ENCODE results near the gene VPS51. TPM values are rescaled to one million over a fixed set of nuclear protein-coding genes. Genes with fewer than 3 reads are reported as not detected.

Gene VPS51
- total RNA-seq, 3 donors from 2014 or later (not counting 1 experiment from before 2014, with no cell fraction given): 180 to 197 (median 184) TPM

- no peak overlapping the region for H3K27ac Mint-ChIP-seq
- H3K36me3 Mint-ChIP-seq: no peaks in the 10 kb centered on the region
- peaks cover 14% of the 10 kb centered on the region for H3K4me1 ChIP-seq (ENCODE audit: control insufficient read depth, insufficient read depth, low read length)
- ATAC-seq: no peak
- 98% methylated on average over 4 of the region's 6 CpGs for WGBS (ENCODE audit: insufficient coverage)
- no peak overlapping the region for H3K4me3 ChIP-seq (ENCODE audit: low read length)
- no peak overlapping the region for H3K4me3 Mint-ChIP-seq
- no peaks in the 10 kb centered on the region for H3K9me3 ChIP-seq (ENCODE audit: control insufficient read depth, insufficient read depth, low read length)
- H3K9me3 Mint-ChIP-seq: no peaks in the 10 kb centered on the region
- no peaks in the 10 kb centered on the region for H3K27me3 Mint-ChIP-seq (ENCODE audit: low read depth in 2 of 2)
- no peaks in the 10 kb centered on the region for H3K27me3 ChIP-seq (ENCODE audit: control insufficient read depth, insufficient read depth, low read length)
- H3K4me1 Mint-ChIP-seq: peaks cover 0 to 17% of the 10 kb centered on the region in 2 donors
- TF ChIP-seq, protein P1, sequence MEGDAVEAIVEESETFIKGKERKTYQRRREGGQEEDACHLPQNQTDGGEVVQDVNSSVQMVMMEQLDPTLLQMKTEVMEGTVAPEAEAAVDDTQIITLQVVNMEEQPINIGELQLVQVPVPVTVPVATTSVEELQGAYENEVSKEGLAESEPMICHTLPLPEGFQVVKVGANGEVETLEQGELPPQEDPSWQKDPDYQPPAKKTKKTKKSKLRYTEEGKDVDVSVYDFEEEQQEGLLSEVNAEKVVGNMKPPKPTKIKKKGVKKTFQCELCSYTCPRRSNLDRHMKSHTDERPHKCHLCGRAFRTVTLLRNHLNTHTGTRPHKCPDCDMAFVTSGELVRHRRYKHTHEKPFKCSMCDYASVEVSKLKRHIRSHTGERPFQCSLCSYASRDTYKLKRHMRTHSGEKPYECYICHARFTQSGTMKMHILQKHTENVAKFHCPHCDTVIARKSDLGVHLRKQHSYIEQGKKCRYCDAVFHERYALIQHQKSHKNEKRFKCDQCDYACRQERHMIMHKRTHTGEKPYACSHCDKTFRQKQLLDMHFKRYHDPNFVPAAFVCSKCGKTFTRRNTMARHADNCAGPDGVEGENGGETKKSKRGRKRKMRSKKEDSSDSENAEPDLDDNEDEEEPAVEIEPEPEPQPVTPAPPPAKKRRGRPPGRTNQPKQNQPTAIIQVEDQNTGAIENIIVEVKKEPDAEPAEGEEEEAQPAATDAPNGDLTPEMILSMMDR (IDR thresholded peaks at IDR 0.05): no peak
- no peak overlapping the region for H3K27ac ChIP-seq (ENCODE audit: low read length)
- intact Hi-C loops (cut with micrococcal nuclease): no loop called here
- DNase-seq: no peak
- peaks cover 21% of the 10 kb centered on the region for H3K36me3 ChIP-seq (ENCODE audit: control insufficient read depth, insufficient read depth, low read length)
Measured at GRCh38 chr11:65100674-65101350, 4.8 kb downstream of the VPS51 start.

DNA sequence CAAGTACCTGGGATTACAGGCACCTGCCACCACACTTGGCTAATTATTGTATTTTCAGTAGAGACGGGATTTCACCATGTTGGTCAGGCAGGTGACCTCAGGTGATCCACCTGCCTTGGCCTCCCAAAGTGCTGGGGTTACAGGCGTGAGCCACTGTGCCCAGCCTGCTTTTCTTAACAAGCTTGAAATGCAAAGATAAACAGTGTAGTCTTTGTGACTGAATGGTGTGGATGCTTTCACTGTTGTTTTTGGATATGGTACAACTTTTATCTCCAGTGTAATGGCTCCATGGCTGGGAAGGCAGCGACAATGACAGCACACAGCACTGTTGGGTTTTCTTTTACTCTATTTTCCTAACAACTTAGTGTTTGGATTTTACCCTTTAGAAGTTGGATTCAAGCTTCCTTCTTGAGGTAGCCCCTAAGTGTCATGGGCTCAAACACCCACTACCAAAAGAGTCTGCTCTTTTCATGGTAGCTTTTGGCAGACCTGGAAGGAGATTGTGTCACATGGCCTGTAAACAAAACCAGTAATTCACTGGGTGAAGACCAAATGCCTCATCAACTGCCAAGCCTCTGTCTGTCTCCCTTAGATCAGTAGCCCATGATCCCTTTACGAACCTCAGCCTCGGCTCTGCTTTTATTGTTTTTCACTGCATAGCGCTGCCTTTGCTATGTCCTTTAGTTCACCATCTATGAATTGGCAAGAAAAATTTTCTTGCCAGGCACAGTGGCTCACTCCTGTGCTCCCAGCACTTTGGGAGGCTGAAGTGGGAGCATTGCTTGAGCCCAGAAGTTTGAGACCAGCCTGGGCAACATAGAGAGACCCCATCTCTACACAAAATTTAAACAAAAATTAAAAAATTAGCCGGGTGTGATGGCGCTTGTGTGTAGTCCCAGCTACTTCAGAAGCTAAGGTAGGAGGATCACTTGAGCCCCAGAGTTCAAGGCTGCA is 6.4 kb downstream of the VPS51 start:
- H3K36me3 Mint-ChIP-seq: no peaks in the 10 kb centered on the region
- H3K27ac Mint-ChIP-seq: no peak overlapping the region
- H3K27me3 ChIP-seq (ENCODE audit: control insufficient read depth, insufficient read depth, low read length): no peaks in the 10 kb centered on the region
- TF ChIP-seq, protein P1 (IDR thresholded peaks at IDR 0.05): no peak
- no peak overlapping the region for H3K4me3 Mint-ChIP-seq
- peaks cover 2% of the 10 kb centered on the region for H3K4me1 ChIP-seq (ENCODE audit: control insufficient read depth, insufficient read depth, low read length)
- H3K4me3 ChIP-seq (ENCODE audit: low read length): no peak overlapping the region
- H3K27me3 Mint-ChIP-seq (ENCODE audit: low read depth in 2 of 2): no peaks in the 10 kb centered on the region
- H3K9me3 ChIP-seq (ENCODE audit: control insufficient read depth, insufficient read depth, low read length): no peaks in the 10 kb centered on the region
- WGBS (ENCODE audit: insufficient coverage): 96% methylated on average over 8 of the region's 8 CpGs
- peaks cover 0 to 27% of the 10 kb centered on the region in 2 donors for H3K4me1 Mint-ChIP-seq
- H3K27ac ChIP-seq (ENCODE audit: low read length): no peak overlapping the region
- intact Hi-C loops (cut with micrococcal nuclease): no loop called here
- DNase-seq: no peak
- H3K36me3 ChIP-seq (ENCODE audit: control insufficient read depth, insufficient read depth, low read length): peaks cover 21% of the 10 kb centered on the region
- no peak for ATAC-seq
- no peaks in the 10 kb centered on the region for H3K9me3 Mint-ChIP-seq

- no peak for DNase-seq
- Histone ChIP-seq H3K4me1 (ENCODE audit: control insufficient read depth, insufficient read depth, low read length) (no peaks in the 10 kb centered on the region), H3K27me3 (ENCODE audit: control insufficient read depth, insufficient read depth, low read length) (no peaks in the 10 kb centered on the region), H3K4me3 (ENCODE audit: low read length) (no peak overlapping the region), H3K9me3 (ENCODE audit: control insufficient read depth, insufficient read depth, low read length) (no peaks in the 10 kb centered on the region), H3K36me3 (ENCODE audit: control insufficient read depth, insufficient read depth, low read length) (peaks cover 21% of the 10 kb centered on the region), H3K27ac (ENCODE audit: low read length) (no peak overlapping the region)
- ATAC-seq: no peak
- TF ChIP-seq, protein P1 (IDR thresholded peaks at IDR 0.05): no peak
- intact Hi-C loops (cut with micrococcal nuclease): no loop called here
- Mint-ChIP-seq H3K27ac (peak overlapping the region; percentile 5 to 15), H3K9me3 (no peaks in the 10 kb centered on the region), H3K27me3 (ENCODE audit: low read depth in 2 of 2) (no peaks in the 10 kb centered on the region), H3K36me3 (no peaks in the 10 kb centered on the region), H3K4me1 (peaks cover 0 to 23% of the 10 kb centered on the region in 2 donors), H3K4me3 (no peak overlapping the region)
Measured at GRCh38 chr11:65103476-65103875, 7.5 kb downstream of the VPS51 start.

Data from natural killer cell (primary cell).